Bronchial epithelial cell (primary cell): ENCODE data around the gene SCNN1A. TPM values are rescaled to one million over a fixed set of nuclear protein-coding genes. Genes with fewer than 3 reads are reported as not detected.

Source experiments
- DNase-seq: peaks from one replicate; pipeline ENCODE4 v3.0.0-alpha.2; 2010; ENCODE audit warnings: low read depth
- FAIRE-seq: peaks from 2 replicates; lab custom pipeline; 2011; peaks lifted over from hg19 to GRCh38; lab: Jason Lieb, UNC
- H3K27me3 ChIP-seq: 2 replicates; pipeline ENCODE4 v1.5.1; 2011; ENCODE audit warnings: low read length; ENCODE audit not compliant: control insufficient read depth, insufficient read depth
- H3K36me3 ChIP-seq: 2 replicates; pipeline ENCODE4 v1.5.1; 2011; ENCODE audit warnings: low read length; ENCODE audit not compliant: control insufficient read depth, insufficient read depth
- H3K4me3 ChIP-seq: 2 replicates; pipeline ENCODE4 v1.5.1; 2011; ENCODE audit warnings: mild to moderate bottlenecking, low read depth, low read length, control low read depth
- total RNA-seq: library from RNA; depleted of rRNA; stranded (reverse); fragments of >200 nt; gene quantifications from 2 replicates; pipeline ENCODE4 v1.2.1, GENCODE V29; 2014
- TF ChIP-seq, protein P1 (sequence below): IDR thresholded peaks from 2 replicates; pipeline ENCODE4 v1.5.1; 2011; ENCODE audit warnings: mild to moderate bottlenecking, moderate library complexity, low read length, control low read depth, inconsistent platforms; ENCODE audit not compliant: insufficient read depth, severe bottlenecking

SCNN1A gene
- total RNA-seq, 1 donor from 2014 or later, result 57.7 TPM

DNA sequence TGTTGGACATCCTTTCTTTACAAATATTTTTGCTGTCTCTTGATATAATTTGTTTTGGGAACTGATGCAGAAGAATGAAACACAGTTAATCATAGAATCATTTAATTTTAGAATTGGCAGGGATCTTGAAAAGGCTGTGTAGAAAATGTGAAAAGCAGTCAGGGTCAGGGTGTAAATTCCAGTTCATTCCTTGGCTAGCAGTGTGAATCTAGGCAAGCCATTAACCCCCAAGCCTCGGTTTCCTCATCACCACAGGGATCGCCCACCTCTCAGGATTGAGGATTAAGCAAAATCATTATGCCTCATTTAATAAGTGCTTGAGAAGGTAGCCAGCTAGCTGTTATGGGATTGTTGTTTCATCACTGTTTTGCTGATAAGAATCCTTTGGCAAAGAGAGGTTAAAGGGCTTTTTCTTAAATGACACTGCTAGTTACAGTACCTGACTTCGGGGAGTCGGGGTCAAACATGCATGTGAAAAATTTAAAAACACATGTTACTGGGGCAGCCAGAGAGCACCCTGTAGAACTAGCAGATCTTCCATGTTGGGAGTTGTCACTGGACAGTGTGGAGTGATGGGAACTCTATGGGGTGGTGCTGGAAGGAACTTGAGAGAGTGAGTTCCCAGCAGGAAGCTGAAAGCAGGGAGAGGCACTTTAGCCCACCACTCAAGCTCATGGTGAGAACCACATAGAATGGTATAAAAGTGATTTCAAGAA, 44.2 kb downstream of the SCNN1A start:
- H3K27me3 ChIP-seq, result no peaks in the 10 kb centered on the region
- FAIRE-seq, result no peak
- TF ChIP-seq, protein P1, sequence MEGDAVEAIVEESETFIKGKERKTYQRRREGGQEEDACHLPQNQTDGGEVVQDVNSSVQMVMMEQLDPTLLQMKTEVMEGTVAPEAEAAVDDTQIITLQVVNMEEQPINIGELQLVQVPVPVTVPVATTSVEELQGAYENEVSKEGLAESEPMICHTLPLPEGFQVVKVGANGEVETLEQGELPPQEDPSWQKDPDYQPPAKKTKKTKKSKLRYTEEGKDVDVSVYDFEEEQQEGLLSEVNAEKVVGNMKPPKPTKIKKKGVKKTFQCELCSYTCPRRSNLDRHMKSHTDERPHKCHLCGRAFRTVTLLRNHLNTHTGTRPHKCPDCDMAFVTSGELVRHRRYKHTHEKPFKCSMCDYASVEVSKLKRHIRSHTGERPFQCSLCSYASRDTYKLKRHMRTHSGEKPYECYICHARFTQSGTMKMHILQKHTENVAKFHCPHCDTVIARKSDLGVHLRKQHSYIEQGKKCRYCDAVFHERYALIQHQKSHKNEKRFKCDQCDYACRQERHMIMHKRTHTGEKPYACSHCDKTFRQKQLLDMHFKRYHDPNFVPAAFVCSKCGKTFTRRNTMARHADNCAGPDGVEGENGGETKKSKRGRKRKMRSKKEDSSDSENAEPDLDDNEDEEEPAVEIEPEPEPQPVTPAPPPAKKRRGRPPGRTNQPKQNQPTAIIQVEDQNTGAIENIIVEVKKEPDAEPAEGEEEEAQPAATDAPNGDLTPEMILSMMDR, result no peak
- no peak for DNase-seq
- peaks cover 48% of the 10 kb centered on the region for H3K36me3 ChIP-seq
- no peak overlapping the region for H3K4me3 ChIP-seq

DNA sequence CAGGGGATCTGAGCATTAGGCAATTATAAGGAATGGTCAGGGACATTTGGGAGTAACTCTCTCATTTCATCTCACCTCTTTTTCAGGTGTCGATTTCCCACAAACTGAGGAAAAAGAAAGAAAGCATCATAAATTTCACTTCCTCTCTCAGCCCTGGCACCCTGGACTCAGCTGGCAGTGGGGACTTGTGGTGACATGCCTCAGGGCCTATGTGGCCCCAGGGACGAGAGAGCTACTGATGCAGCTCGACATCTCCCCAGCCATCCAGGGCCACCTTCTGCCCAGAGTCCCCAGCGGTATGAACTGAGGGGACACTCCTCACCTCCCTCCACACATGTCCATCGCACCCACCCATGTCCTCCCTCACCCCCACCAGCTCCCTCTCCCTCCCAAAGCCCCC, 45.2 kb downstream of the SCNN1A start:
- DNase-seq (no peak), FAIRE-seq (no peak)
- Histone ChIP-seq H3K27me3 (no peaks in the 10 kb centered on the region), H3K4me3 (no peak overlapping the region), H3K36me3 (peaks cover 46% of the 10 kb centered on the region)
- TF ChIP-seq, protein P1, result no peak

DNA sequence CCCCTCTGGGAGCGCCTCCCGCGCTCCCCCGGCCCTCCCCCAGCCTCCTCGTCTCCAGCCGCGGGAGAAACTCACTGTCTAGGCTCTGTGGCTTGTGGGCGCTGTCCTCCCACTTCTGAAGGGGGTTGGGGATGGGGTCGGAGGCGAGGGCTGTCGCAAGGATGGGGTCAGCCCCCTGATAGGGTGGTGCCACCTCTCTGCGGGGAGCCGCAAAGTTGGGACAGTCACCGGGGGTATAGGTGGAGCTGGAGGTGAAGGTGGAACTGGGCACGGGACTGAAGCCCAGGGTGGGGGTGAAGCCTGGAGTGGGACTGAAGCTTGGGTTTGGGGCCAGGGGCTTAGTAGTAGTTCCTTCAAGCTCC, 45.7 kb downstream of the SCNN1A start:
- Histone ChIP-seq H3K27me3 (no peaks in the 10 kb centered on the region), H3K4me3 (no peak overlapping the region), H3K36me3 (peaks cover 45% of the 10 kb centered on the region)
- TF ChIP-seq, protein P1, result no peak
- FAIRE-seq (no peak), DNase-seq (no peak)

DNA sequence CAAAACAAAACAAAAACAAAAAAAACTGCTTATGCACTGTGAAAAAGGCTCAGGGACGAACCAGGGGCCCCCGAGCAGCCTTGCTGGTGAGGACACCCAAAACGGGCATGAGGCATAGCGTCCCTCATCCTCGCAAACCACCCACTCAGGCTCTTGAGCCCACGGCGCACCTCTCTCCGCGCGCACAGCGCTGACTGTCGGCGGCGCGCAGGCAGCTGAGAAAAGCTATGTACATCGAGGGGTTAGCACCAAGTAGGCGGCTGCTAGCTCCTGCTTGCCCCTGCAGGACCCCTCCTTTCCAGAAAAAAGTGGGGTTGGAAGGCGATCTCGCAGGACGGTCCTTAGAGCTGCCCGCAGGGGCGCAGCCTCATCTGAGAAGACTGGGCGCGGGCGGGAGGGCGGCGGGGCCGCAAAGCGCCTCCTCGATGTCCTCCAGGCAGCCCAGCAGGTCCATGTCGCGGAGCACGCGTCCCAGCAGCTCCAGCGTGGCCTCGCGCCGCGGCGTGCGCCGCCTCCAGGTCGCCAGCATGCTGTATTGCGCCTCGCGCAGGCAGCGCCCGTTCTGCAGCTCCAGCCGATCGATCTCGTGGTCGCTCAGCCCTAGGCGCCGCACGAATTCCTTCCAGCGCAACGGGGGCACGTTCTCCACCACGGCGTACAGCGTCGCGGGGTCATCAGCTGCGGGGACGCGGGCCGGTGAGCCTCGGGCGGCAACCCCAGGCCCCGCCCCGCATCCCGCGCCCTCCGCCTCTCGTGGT, 46.2 kb downstream of the SCNN1A start:
- Histone ChIP-seq H3K27me3 (no peaks in the 10 kb centered on the region), H3K36me3 (peaks cover 44% of the 10 kb centered on the region), H3K4me3 (no peak overlapping the region)
- TF ChIP-seq, protein P1, result no peak
- FAIRE-seq (no peak), DNase-seq (no peak)

DNA sequence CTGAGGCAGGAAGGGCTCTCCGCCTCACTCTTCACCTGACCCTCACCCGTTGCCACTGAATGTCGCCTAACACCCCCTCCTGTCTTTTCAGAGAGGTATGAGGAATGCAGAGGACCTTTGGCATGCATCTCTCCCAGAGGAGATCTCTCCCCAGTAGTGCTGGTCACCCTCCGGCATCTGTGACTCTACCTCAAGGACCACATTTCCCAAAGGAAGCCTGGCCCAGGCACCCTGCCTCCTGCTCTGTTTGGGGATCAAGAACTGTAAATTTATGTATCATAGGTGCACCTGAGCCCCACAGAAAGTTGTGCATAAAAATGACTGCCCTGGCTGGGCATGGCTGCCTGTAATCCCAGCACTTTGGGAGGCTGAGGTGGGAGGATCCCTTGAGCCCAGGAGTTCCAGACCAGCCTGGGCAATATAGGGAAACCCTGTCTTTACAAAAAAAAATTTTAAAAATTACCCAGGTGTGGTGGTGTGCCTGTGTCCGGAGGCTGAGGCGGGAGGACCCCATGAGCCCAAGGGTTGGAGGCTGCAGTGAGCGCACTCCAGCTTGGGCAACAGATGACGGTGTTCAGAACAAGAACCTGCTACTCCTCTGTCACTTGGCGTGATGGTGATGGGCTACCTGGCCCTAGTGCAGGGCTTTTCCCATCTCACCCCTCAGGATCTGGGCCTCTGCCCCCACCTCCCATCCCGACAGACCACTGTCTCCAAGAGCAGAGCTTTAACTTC, 47.2 kb downstream of the SCNN1A start:
- Histone ChIP-seq H3K36me3 (peaks cover 42% of the 10 kb centered on the region), H3K4me3 (no peak overlapping the region), H3K27me3 (no peaks in the 10 kb centered on the region)
- DNase-seq, result no peak
- TF ChIP-seq, protein P1, result no peak
- no peak for FAIRE-seq
